Activated T-cell treated with anti-CD3 and anti-CD28 coated beads, Interleukin-2, amount 50 U/mL, for 1 hour (primary cell): ENCODE measurements around the gene NDUFS1.
"Not testable (repeated sequence)": the region's sequence is repeated elsewhere in the genome, so short reads cannot be mapped to it uniquely, and the experiment has no call there.

ENCODE experiments used
- DNase-seq: peaks from one replicate; pipeline ENCODE4 v3.0.0-alpha.2; 2020

NDUFS1 gene

DNA sequence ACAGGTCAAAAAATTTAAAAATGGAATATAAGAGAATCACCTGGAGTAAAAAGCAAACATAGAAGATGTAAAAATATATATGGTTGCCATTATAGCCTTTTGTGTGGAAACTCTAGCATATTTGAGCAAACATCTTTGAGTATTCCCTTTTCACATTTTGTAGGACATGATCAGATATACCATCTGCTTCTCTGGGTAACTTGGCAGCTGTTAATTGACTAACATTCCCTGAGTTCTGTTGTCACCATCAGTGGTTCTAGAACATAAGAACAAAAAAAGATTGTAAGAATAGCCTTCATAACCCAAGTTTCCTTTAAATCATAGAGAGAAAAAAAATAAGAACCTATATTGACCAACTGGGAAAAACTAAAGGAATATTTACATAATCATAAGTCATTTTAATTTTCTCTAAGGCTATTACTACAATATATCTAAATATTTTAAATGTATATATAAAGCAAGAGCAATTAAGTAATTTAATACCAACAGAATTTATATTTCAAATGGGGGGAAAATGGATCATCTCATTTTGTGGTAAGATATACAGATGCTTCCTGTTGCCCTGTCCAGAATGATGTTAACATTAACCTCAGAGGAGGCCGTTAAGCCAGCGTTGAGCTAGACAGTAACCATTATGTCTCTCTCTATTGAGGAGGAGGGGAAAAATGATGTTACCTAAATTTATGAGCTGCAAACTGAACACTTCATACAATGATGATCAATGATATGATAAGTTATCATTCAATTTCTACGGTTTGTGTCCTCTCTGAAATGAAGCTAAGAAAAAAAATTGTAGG lies 63.5 kb downstream of the NDUFS1 start:
- DNase-seq: no peak

DNA sequence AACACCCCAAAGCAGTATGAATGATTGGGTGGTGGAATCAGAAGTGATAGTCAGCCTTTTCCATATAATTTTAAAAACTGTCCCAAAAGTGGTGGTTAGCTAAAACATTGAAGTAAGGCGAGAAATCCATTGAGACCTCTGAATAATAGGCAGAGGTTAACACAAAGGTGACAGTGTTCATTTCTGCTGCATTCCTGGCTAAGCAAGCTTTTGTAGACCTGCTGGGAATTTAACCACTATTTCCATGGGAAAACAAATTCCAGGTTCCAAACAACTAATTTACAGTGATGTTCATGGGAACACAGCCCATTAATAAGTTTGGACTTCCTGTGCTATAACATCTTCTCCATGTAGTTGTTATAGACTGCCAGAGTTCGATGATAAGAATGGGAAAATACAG lies 66.9 kb downstream of the NDUFS1 start:
- DNase-seq: no peak

DNA sequence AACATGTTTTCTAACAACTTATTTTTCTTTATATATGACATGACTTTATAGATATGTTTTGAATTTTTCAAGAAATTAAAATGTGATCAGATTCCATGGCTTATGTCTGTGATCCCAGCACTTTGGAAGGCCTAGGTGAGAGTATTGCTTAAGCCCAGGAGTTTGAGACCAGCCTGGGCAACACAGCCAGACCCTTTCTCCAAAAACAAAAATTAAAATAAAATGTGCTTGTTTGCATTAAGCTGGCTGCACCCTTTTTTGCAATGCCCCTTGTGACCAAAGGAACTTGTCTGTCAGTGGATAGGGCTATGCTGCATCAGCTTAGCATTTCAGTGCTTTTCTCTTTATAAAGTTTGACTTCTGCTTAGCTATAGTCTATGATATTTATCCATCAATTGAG lies 71.0 kb downstream of the NDUFS1 start:
- DNase-seq: no peak

DNA sequence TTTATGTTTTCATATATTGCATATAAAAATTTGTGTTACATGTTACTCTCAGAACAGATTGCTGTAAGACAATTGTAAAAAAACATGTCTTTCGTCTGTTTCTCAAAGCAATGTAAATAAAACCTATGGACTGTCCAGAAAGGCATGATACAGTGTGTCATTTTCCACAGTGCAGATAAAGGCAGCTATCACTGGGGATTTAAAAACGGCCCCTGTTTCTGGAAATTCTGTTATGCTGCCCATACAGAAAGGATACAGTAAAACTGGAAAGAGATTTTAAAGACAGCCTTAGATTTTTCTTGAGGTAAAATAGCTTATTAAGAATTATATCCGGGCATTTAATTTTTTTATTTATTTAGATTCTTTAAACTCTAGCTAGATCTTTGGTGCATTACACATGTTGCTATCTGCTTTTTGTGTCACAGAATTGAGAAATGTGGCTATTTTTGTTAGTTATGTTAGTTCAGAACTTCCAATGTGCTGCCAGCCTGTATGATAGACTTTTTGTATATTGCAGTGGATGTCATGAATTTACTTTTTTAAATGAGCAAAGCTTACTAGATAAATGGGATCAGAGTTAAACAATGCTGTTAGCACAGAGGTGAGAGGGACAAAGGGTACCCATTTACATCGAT lies 72.4 kb downstream of the NDUFS1 start:
- no peak for DNase-seq

DNA sequence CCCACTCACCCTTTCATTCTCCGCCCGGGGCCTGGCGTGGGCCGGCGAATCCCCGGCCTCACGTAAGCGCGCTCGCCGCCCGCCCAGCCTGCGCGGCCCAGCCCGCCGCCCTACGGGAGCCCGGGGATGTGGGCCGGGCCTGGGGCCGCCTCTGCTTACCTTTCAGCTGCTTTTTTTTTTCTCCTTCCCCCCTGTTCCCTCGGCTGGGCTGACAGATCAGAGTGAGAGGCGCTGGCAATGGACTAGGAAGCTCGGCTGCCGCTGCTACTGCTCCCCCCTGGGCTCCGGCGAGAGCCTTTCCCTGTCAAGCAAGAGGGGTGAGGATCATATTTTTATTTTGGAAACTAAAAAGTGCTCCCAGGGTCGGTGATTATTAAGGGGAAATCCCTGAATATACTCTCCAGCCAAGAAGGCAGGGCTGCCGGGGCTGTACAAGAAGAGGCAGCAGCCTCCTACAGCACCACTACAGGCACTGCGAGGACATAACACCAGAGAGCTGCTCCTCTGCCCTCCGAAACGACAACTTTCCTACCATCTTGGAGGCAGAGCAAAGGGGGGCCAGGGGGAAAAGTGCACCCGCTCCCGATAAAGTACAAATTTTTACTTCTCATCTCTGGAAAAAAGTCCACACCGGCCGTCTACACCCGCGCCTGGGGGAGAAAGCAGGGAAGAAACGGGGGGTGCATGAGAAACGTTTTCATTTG lies 73.3 kb downstream of the NDUFS1 start, which contains the start of gene INO80D:
Gene INO80D (minus strand): TSS at position 433 of the 704 bp plus-strand sequence. CDS start 23,158 bp downstream, outside the sequence.
- DNase-seq: peak; percentile 79

DNA sequence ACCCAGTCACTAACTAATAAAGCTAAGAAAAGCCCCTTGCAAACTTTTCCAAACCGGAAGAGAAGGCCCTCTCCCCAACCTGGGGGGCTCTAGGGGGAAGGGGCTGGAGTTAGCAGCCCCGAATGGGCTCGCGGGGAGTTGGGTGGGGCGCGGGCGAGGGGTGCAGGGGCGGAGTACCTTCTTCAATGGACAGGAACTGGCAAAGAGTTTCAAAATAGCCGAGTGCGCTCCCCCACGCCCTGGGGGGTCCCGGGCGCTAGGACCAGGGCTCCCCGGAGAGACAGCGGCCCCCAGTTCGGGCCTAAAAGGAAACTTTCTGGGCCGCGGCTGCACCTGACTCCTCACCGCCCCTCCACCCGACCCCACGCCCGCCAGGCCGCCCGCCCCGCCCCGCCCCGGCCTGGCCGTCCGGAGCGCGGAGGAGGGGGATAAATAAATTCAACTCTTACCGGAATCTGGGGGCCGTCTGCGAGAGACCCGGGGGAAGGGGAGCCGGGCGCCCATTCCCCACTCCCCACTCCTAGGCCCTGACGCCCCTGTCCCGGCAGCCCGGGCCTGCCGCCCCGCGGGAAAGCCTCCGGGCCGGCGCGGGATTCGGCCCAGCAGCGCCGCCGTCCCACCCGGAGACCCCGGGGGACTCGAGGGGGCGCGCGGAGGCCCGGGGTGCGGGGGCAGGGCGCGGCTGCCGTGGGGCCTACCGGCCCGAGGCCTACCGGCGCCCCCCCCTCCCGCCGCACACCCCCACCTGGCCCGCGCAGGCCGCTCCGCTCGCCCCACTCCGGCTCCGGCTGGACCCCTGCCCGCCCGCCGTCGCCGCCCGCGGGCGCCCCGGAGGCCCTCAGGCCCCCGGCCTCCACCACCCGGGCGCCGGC lies 74.1 kb downstream of the NDUFS1 start:
- DNase-seq: peak; percentile 71

DNA sequence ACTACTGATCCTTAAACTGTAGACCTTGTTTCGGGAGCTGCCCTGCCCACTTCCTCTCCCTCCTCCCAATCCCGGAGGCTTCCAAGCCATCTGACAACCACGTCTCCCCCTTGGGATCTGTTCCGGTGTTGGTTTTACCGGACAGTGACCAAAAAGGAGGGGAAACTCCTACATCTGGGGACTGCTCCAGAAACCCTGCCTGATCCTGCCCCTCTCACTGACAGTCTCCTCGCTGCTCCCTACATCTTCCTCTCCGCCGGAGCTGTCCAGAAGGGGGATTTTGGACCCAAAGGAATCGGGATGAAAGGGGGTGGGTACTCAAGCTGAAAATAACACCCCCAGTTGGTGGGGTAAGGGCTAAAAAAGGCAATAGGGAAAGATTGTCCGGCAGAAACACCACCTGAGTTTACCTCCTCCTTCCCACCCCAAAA lies 74.8 kb downstream of the NDUFS1 start:
- DNase-seq: peak; percentile 35

DNA sequence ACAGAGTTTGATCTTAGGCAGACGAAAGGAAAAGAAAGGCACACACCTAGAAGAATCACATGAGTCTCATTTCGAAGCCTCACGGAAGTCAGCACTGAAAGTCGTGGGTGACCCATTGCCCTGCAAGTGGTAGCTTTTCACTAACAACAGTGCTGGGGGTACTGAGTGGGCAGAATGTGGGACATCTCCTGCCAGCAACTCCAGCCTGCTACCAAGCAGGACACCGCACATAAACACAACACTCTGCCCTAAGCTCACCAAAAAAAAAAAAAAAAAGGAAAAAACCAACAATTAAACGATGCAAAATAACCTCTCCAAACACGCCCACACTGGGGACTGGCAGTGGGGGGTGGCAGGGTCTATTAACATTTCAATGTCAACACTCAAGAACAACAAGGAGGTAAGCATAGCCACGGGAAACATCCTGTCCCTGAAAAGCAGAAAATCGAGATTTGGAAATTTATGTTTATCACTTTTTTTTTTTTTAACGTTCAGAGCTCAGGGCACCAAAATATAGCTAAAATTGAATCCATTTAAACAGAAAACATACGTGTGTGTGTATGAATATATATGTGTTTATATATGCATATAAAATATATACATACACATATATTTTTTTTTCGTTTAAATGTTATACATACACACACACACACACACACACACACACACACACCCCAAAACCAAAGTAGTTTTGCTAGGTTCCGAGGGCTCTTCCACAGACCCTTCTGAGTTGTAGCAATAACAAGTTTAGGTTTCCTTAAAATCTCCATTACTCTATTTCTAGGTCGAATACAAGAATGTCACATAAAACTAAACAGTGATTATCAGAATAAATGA lies 75.4 kb downstream of the NDUFS1 start:
- DNase-seq: no peak

DNA sequence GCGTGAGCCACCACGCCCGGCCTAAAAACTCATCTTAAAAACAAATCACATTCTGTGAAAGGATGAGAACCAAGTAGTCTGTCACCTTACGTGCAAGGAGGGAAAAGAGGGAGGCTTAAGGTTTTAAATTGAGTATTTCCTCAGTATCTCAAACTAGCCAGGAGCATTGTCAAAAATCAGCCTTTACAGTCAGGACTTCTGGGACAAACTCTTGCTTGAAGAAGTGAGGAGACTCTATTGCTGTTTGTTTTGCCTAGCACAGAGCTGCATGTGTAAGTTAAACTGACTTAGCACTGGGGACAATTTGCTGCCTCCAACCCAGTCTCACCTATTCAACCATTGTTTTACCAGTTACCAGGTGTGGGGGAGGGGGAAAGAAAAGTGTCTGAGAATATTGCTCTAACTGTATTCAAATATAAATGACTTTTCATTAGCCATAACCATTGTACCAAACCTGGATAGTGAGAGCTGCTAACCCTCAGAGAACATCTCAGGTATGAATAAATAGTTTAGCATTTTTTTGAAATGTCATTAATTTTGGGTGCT lies 76.9 kb downstream of the NDUFS1 start:
- DNase-seq: no peak

DNA sequence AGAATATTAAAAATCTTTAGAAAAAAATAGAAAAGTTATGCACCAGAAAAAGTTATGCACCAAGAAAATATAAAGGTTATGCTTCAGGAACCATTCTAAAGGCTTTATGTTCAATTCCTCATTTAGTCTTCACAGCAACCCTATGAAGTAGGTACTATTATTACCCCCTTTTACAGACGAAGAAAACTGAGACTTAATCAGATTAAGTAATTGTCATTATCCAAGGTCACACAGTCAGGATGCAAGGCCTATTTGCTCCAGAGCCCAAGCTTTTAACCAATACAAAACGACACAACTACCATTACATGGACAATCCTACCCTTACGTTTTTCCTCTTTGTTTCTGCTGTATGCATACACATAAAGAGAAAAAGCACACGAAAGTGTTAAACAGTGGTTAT lies 78.3 kb downstream of the NDUFS1 start:
- DNase-seq: no peak

DNA sequence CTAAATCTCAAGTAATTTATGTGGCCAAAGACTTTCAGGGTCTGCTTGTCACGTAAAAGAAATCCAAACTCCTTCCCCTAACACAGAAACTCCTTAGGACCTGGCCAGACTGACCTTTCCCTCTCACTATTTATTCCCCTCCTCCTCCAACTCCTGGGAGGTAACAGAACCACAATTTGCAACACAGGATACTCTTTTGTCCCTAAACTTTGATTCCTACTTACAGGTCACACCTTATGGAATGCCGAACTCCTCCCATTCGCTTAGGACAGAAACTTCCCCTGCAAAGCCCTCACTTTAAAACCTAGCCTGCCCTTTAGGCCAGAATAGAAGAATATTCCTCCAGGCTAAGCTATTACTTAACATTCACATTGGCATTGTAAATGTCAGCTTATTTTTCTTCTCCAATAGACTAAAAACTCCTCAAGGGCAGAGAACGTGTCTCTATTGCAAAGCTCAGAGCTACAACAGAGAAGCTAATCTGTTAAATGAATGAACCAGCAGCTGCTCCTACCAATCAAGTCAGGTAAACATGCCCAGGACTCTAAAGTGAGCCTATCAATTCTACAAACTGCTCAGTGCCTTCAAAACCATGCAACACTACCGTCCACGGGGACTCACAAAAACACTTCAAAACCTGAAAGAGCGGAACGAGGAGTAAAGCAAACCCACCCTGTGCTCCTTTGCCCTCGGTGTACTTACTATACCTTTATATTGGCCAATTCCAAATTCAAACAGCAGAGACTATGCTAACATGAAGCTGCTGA lies 79.4 kb downstream of the NDUFS1 start:
- no peak for DNase-seq

DNA sequence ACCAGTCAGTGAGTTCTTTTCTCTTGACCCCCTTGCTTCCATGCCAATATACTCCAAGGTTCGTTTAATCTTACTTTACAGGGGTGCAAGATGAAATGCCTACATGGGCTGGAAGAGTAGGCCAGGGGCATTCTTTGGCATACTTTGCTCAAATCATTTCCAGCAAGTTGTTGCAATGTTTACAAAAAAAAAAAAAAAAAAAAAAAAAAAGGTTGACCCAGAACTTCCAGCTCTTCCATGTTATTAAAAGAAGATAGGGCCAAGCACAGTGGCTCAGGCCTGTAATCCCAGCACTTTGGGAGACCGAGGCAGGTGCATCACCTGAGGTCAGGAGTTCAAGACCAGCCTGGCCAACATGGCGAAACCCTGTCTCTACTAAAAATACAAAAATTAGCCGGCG lies 81.4 kb downstream of the NDUFS1 start:
- DNase-seq: not testable (repeated sequence)

DNA sequence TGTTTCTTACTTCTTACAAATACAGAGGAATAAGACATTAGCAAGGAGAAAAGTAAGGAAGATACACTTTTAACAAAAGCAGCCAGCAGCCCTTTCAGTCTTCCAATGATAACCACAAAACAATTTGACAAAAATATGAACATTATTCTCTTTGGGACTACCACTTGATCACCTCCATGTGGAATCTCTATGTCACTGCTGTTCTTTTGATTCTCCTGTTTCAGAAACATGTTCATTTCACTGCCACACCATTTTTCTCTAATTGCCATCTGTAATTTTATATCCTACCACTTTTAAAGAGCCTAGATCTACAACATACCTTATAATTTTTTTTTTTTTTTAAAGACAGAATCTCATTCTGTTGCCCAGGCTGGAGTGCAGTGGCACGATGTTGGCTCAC lies 84.1 kb downstream of the NDUFS1 start:
- no peak for DNase-seq

DNA sequence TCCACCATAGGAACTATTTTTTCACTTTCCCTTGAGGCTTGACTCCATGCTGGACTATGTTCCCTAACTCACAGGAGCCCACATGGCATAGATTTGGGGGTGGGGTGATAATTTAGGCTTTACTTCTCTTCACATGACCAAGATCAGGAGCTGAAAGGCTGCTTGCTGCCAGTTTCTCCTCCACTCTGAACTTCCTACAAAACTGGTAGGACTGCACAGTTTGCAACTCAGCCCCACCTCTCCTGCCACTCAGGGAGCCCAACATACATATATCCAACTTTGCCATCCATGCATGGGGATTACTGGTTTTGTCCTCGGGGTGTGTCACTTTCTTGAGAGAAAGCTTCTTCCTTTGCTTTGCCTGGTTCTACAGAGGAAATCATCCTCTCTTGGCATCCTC lies 87.4 kb downstream of the NDUFS1 start:
- no peak for DNase-seq

DNA sequence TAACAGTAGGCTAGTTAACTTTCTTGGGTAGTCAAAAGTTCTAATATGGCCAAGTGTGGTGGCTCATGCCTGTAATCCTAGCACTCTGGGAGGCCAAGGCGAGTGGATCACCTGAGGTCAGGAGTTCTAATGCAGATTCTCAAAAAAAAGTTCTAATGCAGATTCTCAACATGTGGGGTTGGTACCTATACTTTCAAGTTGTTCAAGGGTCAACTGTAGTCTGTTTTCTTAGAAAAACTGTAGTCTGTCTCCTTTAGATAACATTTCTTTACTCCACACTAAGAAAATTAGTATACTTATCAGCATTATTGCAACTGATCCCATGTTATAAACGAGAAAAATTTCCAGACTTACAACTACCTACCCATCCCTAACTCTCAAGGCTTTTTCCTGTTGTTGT lies 89.8 kb downstream of the NDUFS1 start:
- no peak for DNase-seq

DNA sequence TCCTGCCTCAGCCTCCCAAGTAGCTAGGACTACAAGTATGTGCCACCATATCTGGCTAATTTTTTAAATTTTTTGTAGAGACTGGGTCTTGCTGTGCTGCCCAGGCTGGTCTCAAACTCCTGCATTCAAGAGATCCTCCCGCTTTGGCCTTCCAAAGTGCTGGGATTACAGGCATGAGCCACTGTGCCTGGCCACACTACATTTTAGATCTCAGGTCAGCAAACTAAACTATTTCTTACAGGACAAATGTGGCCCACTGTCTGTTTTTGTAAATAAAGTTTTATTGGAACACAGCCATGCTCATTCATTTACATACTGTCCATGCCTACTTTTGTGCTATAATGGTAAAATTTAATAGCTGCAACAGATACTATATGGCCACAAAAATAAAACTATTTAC lies 91.0 kb downstream of the NDUFS1 start:
- DNase-seq: no peak
